Liver (tissue), 9 donors: ENCODE measurements around the gene NHS. TPM values are rescaled to one million over a fixed set of nuclear protein-coding genes. Genes with fewer than 3 reads are reported as not detected.

Experiments used
- DNase-seq: peaks from one replicate; pipeline ENCODE4 v3.0.0-alpha.2; 2017; ENCODE audit warnings: low spot score
- H3K27ac ChIP-seq, 2 donors: one replicate each; pipeline ENCODE4 v1.7.0; 2013; ENCODE audit warnings: inconsistent platforms in 2 of 2, low read length in 2 of 2, control low read depth in 1 of 2, low read depth in 1 of 2, mild to moderate bottlenecking in 1 of 2
- H3K27me3 ChIP-seq, 4 donors: one replicate each; pipeline versions ENCODE4 v1.6.1 to v1.7.0; 2013; ENCODE audit warnings: low read length in 3 of 4, inconsistent platforms in 1 of 4, mild to moderate bottlenecking in 1 of 4, moderate library complexity in 1 of 4; ENCODE audit not compliant: control insufficient read depth in 4 of 4, insufficient read depth in 4 of 4
- H3K36me3 ChIP-seq, 4 donors: one replicate each; pipeline versions ENCODE4 v1.6.1 to v1.7.0; 2013; ENCODE audit warnings: low read length in 3 of 4, mild to moderate bottlenecking in 3 of 4, low read depth in 1 of 4, moderate library complexity in 1 of 4; ENCODE audit not compliant: control insufficient read depth in 4 of 4, insufficient read depth in 3 of 4
- H3K4me1 ChIP-seq, 4 donors: one replicate each; pipeline versions ENCODE4 v1.6.1 to v1.7.0; 2013; ENCODE audit warnings: low read length in 3 of 4, mild to moderate bottlenecking in 3 of 4, moderate library complexity in 1 of 4; ENCODE audit not compliant: control insufficient read depth in 4 of 4, insufficient read depth in 4 of 4
- H3K4me3 ChIP-seq, 3 donors: one replicate each; pipeline versions ENCODE4 v1.6.1 to v1.7.0; 2013; ENCODE audit warnings: low read length in 3 of 3, control low read depth in 1 of 3, low read depth in 1 of 3, mild to moderate bottlenecking in 1 of 3
- H3K9ac ChIP-seq, 2 donors: one replicate each; pipeline ENCODE4 v1.7.0; 2013; ENCODE audit warnings: low read length in 2 of 2, mild to moderate bottlenecking in 2 of 2, moderate library complexity in 2 of 2, control low read depth in 1 of 2, low read depth in 1 of 2
- H3K9me3 ChIP-seq, 4 donors: one replicate each; pipeline versions ENCODE4 v1.6.1 to v1.7.0; 2013; ENCODE audit warnings: low read length in 3 of 4; ENCODE audit not compliant: control insufficient read depth in 4 of 4
- EGR1 ChIP-seq, 2 donors: IDR thresholded peaks; 2 replicates each; pipeline ENCODE4 v1.6.1; 2016 to 2018; ENCODE audit warnings: antibody characterized with exemption in 2 of 2, low read depth in 2 of 2
- FOXA1 ChIP-seq: IDR thresholded peaks from 2 replicates; pipeline ENCODE4 v1.6.1; 2016; ENCODE audit warnings: antibody characterized with exemption
- FOXA2 ChIP-seq: IDR thresholded peaks from 2 replicates; pipeline ENCODE4 v1.6.1; 2016; ENCODE audit warnings: antibody characterized with exemption
- HNF4A ChIP-seq, 2 donors: conservative IDR thresholded peaks; 2 replicates each; pipeline ENCODE4 v1.6.1; 2016; ENCODE audit warnings: antibody characterized with exemption in 2 of 2, mild to moderate bottlenecking in 2 of 2
- HNF4G ChIP-seq: IDR thresholded peaks from 2 replicates; pipeline ENCODE4 v1.6.1; 2016; ENCODE audit warnings: antibody characterized with exemption
- JUND ChIP-seq, 2 donors: IDR thresholded peaks; 2 replicates each; pipeline ENCODE4 v1.6.1; 2016; ENCODE audit warnings: antibody characterized with exemption in 2 of 2
- NR2F2 ChIP-seq: IDR thresholded peaks from 2 replicates; pipeline ENCODE4 v1.6.1; 2016; ENCODE audit warnings: antibody characterized with exemption
- RAD21 ChIP-seq, 2 donors: IDR thresholded peaks; 2 replicates each; pipeline ENCODE4 v1.6.1; 2016; ENCODE audit warnings: antibody characterized with exemption in 2 of 2, mild to moderate bottlenecking in 2 of 2
- RXRA ChIP-seq, 2 donors: IDR thresholded peaks; 2 replicates each; pipeline ENCODE4 v1.6.1; 2017 to 2018; ENCODE audit warnings: antibody characterized with exemption in 2 of 2, mild to moderate bottlenecking in 1 of 2
- SP1 ChIP-seq: IDR thresholded peaks from 2 replicates; pipeline ENCODE4 v1.6.1; 2018; ENCODE audit warnings: antibody characterized with exemption, mild to moderate bottlenecking
- TAF1 ChIP-seq: conservative IDR thresholded peaks from 2 replicates; pipeline ENCODE4 v1.6.1; 2016; ENCODE audit warnings: antibody characterized with exemption, mild to moderate bottlenecking
- YY1 ChIP-seq: IDR thresholded peaks from 2 replicates; pipeline ENCODE4 v1.6.1; 2016; ENCODE audit warnings: antibody characterized with exemption, mild to moderate bottlenecking
- WGBS: extraction: QIAGEN DNeasy Blood & Tissue Kit; methylation state at CpG from one replicate; pipeline ENCODE4 v1.1.7; 2013; 5-methylcytosine and 5-hydroxymethylcytosine counted together
- polyA plus RNA-seq, 2 donors: library from polyadenylated mRNA; stranded (reverse) in 1 of 2; unstranded in 1 of 2; fragments of 200-250 nt in 1 of 2; fragments of >200 nt in 1 of 2; fragmentation: Nextera tagmentation in 1 of 2; extraction: Ambion mirVana in 1 of 2; gene quantifications; one replicate each; pipeline versions ENCODE4 v1.2.1 to v1.2.3, GENCODE V29; 2013 to 2015
- total RNA-seq, 2 donors: library from RNA; depleted of rRNA; stranded (reverse); fragments of >200 nt; gene quantifications; one replicate each; pipeline ENCODE4 v1.2.3, GENCODE V29; 2014
- TF ChIP-seq, protein P1 (sequence below): IDR thresholded peaks from 2 replicates; pipeline ENCODE4 v1.6.1; 2016; ENCODE audit warnings: antibody characterized with exemption, mild to moderate bottlenecking
- TF ChIP-seq, protein P2 (sequence below): IDR thresholded peaks from 2 replicates; pipeline ENCODE4 v1.6.1; 2016; ENCODE audit warnings: antibody characterized with exemption
- TF ChIP-seq, protein P3 (sequence below): IDR thresholded peaks from 2 replicates; pipeline ENCODE4 v1.6.1; 2016; ENCODE audit warnings: antibody characterized with exemption
- TF ChIP-seq, protein P4 (sequence below): IDR thresholded peaks from 2 replicates; pipeline ENCODE4 v1.6.1; 2016; ENCODE audit warnings: antibody characterized with exemption
- TF ChIP-seq, protein P5 (sequence below): fragments of 150-350 bp; IDR thresholded peaks from 2 replicates; pipeline ENCODE4 v1.5.1; 2017; ENCODE audit warnings: improper control_type of control experiment, low read depth, low read length; ENCODE audit not compliant: missing input control
- donor health status: healthy.
- donor health status: healthy.
- donor health status: healthy.
- donor health status: healthy.
- donor health status: healthy.

NHS gene
- total and polyA plus RNA-seq, 4 donors, result 0.03 to 0.17 (median 0.10) TPM

DNA sequence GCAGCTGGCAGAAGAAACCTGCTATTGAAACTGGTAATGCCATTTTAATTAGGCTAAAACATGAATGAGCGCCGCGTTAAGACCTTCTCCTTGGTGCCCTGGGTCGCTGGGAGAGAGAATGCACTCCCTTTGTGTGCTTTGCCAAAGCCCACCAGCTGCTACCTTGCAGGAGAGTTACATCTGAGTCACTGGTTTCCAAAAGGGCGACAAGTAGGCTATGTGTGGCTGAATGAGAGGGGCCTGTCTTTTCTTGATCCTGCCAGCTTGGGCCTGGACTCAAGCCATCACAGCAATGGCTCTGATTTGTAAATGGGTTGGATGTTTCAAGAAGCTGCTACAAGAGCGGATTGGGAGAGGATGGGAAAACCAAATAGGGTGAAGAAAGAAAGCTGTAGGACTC, 81.5 kb downstream of the NHS start (continued):
- TF ChIP-seq, protein P1, sequence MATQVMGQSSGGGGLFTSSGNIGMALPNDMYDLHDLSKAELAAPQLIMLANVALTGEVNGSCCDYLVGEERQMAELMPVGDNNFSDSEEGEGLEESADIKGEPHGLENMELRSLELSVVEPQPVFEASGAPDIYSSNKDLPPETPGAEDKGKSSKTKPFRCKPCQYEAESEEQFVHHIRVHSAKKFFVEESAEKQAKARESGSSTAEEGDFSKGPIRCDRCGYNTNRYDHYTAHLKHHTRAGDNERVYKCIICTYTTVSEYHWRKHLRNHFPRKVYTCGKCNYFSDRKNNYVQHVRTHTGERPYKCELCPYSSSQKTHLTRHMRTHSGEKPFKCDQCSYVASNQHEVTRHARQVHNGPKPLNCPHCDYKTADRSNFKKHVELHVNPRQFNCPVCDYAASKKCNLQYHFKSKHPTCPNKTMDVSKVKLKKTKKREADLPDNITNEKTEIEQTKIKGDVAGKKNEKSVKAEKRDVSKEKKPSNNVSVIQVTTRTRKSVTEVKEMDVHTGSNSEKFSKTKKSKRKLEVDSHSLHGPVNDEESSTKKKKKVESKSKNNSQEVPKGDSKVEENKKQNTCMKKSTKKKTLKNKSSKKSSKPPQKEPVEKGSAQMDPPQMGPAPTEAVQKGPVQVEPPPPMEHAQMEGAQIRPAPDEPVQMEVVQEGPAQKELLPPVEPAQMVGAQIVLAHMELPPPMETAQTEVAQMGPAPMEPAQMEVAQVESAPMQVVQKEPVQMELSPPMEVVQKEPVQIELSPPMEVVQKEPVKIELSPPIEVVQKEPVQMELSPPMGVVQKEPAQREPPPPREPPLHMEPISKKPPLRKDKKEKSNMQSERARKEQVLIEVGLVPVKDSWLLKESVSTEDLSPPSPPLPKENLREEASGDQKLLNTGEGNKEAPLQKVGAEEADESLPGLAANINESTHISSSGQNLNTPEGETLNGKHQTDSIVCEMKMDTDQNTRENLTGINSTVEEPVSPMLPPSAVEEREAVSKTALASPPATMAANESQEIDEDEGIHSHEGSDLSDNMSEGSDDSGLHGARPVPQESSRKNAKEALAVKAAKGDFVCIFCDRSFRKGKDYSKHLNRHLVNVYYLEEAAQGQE, result no peak
- TF ChIP-seq RAD21 (IDR thresholded peaks at IDR 0.05) (no peak), TAF1 (no peak), FOXA2 (no peak), SP1 (no peak), FOXA1 (no peak), RXRA (IDR thresholded peaks at IDR 0.05) (no peak)
- TF ChIP-seq, protein P2, sequence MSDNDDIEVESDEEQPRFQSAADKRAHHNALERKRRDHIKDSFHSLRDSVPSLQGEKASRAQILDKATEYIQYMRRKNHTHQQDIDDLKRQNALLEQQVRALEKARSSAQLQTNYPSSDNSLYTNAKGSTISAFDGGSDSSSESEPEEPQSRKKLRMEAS, result no peak

DNA sequence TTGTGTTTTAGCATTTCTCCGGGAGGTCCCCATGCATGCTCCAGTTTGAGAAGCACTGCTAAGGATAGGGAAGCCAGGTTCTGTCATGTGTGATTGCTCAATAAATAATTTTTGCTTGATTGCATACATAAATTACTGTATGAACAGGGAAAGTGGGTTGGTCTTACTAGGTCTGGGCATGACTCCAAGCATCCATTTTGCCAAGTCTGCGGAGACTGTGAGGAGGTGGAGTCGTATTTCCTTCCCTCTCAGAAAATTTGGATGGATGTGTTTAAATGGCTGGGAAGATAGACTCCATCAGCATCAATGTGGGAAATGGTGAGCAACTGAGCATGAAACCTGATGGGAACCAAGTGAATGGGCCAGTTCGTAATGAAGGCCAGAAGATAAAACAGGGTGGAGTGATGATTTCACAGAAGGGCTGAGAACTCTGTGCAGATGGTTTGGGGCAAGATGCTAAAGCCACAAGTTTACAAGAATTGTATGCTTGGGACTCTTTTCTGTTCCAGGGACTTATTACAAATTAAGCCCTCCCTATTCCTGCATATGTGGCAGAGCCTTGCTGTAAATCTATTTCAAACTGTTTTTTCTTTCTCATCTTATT, 84.1 kb downstream of the NHS start:
- peaks cover 0 to 3% (median 0%) of the 10 kb centered on the region in 4 donors for H3K9me3 ChIP-seq
- H3K4me1 ChIP-seq, result no peaks in the 10 kb centered on the region
- peaks cover 0 to 8% (median 0%) of the 10 kb centered on the region in 4 donors for H3K27me3 ChIP-seq
- no peaks in the 10 kb centered on the region for H3K36me3 ChIP-seq
- DNase-seq, result no peak
- TF ChIP-seq, protein P2, result no peak
- no peak for TF ChIP-seq JUND (IDR thresholded peaks at IDR 0.05)
- WGBS, result 72% methylated on average over 4 of the region's 4 CpGs
- H3K9ac ChIP-seq, result no peak overlapping the region
- H3K4me3 ChIP-seq, result no peak overlapping the region
- no peak overlapping the region for H3K27ac ChIP-seq

DNA sequence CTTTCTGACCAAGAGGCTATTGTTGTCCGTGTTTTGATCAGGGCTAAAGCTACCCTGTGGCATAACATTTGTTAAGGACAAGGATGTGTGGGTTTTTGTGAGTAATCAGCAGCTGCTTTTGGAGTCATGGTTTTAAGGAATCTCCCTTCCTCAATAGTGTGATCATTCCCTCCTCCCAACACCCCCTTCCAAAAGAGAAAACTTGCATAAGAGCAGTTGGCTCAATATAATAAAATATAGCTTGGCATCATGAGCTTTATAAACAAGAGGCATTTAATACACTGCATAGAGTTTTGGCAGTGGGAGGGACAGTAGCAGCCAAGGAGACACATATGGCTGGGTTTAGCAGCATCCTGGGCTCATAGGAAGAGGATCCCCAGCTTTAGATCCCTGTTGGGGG, 84.7 kb downstream of the NHS start:
- H3K27me3 ChIP-seq, result peaks cover 0 to 8% (median 0%) of the 10 kb centered on the region in 4 donors
- TF ChIP-seq HNF4A (conservative IDR thresholded peaks at IDR 0.05), result no peak
- TF ChIP-seq, protein P3, sequence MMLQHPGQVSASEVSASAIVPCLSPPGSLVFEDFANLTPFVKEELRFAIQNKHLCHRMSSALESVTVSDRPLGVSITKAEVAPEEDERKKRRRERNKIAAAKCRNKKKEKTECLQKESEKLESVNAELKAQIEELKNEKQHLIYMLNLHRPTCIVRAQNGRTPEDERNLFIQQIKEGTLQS, result no peak
- TF ChIP-seq YY1, result no peak
- no peak for TF ChIP-seq TAF1
- TF ChIP-seq, protein P4, sequence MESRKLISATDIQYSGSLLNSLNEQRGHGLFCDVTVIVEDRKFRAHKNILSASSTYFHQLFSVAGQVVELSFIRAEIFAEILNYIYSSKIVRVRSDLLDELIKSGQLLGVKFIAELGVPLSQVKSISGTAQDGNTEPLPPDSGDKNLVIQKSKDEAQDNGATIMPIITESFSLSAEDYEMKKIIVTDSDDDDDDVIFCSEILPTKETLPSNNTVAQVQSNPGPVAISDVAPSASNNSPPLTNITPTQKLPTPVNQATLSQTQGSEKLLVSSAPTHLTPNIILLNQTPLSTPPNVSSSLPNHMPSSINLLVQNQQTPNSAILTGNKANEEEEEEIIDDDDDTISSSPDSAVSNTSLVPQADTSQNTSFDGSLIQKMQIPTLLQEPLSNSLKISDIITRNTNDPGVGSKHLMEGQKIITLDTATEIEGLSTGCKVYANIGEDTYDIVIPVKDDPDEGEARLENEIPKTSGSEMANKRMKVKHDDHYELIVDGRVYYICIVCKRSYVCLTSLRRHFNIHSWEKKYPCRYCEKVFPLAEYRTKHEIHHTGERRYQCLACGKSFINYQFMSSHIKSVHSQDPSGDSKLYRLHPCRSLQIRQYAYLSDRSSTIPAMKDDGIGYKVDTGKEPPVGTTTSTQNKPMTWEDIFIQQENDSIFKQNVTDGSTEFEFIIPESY, result no peak
- TF ChIP-seq, protein P1, result no peak
- no peak for TF ChIP-seq JUND (IDR thresholded peaks at IDR 0.05)
- TF ChIP-seq EGR1 (IDR thresholded peaks at IDR 0.05; ENCODE audit: low read depth in 2 of 2), result no peak
- no peak for TF ChIP-seq RAD21 (IDR thresholded peaks at IDR 0.05)
- TF ChIP-seq, protein P5, sequence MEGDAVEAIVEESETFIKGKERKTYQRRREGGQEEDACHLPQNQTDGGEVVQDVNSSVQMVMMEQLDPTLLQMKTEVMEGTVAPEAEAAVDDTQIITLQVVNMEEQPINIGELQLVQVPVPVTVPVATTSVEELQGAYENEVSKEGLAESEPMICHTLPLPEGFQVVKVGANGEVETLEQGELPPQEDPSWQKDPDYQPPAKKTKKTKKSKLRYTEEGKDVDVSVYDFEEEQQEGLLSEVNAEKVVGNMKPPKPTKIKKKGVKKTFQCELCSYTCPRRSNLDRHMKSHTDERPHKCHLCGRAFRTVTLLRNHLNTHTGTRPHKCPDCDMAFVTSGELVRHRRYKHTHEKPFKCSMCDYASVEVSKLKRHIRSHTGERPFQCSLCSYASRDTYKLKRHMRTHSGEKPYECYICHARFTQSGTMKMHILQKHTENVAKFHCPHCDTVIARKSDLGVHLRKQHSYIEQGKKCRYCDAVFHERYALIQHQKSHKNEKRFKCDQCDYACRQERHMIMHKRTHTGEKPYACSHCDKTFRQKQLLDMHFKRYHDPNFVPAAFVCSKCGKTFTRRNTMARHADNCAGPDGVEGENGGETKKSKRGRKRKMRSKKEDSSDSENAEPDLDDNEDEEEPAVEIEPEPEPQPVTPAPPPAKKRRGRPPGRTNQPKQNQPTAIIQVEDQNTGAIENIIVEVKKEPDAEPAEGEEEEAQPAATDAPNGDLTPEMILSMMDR, result no peak
- no peak for TF ChIP-seq FOXA1
- TF ChIP-seq FOXA2, result no peak
- TF ChIP-seq, protein P2, result no peak
- no peak for TF ChIP-seq SP1
- no peak for TF ChIP-seq NR2F2
- no peak for TF ChIP-seq RXRA (IDR thresholded peaks at IDR 0.05)
- TF ChIP-seq HNF4G, result no peak
- no peak overlapping the region for H3K9ac ChIP-seq
- H3K27ac ChIP-seq, result no peak overlapping the region
- no peaks in the 10 kb centered on the region for H3K36me3 ChIP-seq
- no peak for DNase-seq
- peaks cover 0 to 3% (median 0%) of the 10 kb centered on the region in 4 donors for H3K9me3 ChIP-seq
- H3K4me3 ChIP-seq, result no peak overlapping the region
- 80% methylated on average over 1 of the region's 1 CpG for WGBS
- H3K4me1 ChIP-seq, result no peaks in the 10 kb centered on the region
